ENCODE measurements around the gene PAMR1.

PAMR1 gene

DNA sequence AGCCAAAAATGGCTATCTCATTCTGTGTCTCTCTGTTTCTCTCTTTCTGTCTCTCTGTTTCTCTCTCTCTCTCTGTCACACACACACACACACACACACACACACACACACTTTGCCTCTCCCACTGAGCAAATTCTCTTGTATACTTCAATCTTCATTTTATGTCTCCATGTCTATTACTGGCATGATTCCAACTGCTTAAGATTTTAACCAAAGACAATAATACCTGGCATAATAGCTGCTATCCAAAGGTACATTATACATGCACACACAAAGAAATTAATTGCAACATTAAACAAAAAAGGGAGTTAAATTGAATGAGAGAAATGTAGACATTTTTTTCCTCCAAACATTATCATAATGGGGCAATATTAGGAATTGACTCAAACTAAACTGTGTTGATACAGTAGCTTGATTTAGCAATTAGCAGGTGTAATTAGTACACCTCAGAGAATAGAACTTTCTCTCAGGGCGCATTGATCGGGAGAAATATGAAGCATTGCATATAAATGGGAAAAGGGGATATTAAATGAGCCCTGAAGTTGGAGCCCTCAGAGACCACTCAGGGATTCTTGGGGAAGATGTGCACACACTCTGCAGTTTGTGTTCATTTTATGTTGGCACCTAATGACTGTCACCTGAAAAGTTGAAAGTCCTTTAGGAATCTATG lies 88.7 kb downstream of the PAMR1 start:
- H3K4me2 ChIP-seq (ENCODE audit: low read depth, low read length, poor library complexity, severe bottlenecking) = no peak overlapping the region
- TF ChIP-seq EZH2phosphoT487 (IDR thresholded peaks at IDR 0.05; ENCODE audit: borderline replicate concordance) = no peak
- TF ChIP-seq, protein P1, sequence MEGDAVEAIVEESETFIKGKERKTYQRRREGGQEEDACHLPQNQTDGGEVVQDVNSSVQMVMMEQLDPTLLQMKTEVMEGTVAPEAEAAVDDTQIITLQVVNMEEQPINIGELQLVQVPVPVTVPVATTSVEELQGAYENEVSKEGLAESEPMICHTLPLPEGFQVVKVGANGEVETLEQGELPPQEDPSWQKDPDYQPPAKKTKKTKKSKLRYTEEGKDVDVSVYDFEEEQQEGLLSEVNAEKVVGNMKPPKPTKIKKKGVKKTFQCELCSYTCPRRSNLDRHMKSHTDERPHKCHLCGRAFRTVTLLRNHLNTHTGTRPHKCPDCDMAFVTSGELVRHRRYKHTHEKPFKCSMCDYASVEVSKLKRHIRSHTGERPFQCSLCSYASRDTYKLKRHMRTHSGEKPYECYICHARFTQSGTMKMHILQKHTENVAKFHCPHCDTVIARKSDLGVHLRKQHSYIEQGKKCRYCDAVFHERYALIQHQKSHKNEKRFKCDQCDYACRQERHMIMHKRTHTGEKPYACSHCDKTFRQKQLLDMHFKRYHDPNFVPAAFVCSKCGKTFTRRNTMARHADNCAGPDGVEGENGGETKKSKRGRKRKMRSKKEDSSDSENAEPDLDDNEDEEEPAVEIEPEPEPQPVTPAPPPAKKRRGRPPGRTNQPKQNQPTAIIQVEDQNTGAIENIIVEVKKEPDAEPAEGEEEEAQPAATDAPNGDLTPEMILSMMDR (conservative IDR thresholded peaks at IDR 0.05; ENCODE audit: low read length) = no peak
- H3K9ac ChIP-seq (ENCODE audit: low read depth, low read length, poor library complexity, severe bottlenecking) = no peak overlapping the region
- H3K4me1 ChIP-seq (ENCODE audit: insufficient read depth, low read length, poor library complexity, severe bottlenecking) = no peaks in the 10 kb centered on the region
- H2AFZ ChIP-seq (ENCODE audit: low read length) = no peak overlapping the region
- H3K27me3 ChIP-seq (ENCODE audit: insufficient read depth, low read length, poor library complexity, severe bottlenecking) = peaks cover 20% of the 10 kb centered on the region
- H3K4me3 ChIP-seq (ENCODE audit: low read length, poor library complexity, severe bottlenecking) = no peak overlapping the region
- H3K9me2 ChIP-seq (replicated peaks; ENCODE audit: low read depth, low read length) = no peaks in the 10 kb centered on the region
- H3K79me2 ChIP-seq (ENCODE audit: insufficient read depth, low read length) = no peaks in the 10 kb centered on the region
- H3K36me3 ChIP-seq (ENCODE audit: insufficient read depth, low read length) = no peaks in the 10 kb centered on the region
- H3K9me3 ChIP-seq (ENCODE audit: insufficient read depth, low read depth, low read length) = no peaks in the 10 kb centered on the region
- H4K20me1 ChIP-seq (ENCODE audit: insufficient read depth, low read length, poor library complexity, severe bottlenecking) = no peaks in the 10 kb centered on the region
- no peaks in the 10 kb centered on the region for H3F3A ChIP-seq (ENCODE audit: low read depth)

DNA sequence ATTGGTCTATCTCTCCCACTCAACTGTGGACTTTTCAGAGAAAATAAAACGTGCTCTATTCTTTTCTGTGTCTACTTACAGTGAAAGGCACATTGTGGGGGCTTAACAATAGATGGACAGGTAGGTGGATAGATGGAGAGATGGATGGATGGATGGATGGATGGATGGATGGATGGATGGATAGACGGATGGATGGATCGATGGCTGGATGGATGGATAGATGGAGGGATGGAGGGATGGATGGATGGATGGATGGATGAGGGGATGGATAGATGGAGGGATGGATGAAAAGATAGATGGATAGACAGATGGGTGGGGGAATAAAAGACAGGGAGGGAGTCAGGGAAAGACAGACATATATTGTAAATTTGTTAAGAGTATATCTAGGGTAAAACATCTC lies 91.8 kb downstream of the PAMR1 start:
- Histone ChIP-seq H4K20me1 (ENCODE audit: insufficient read depth, low read length, poor library complexity, severe bottlenecking) (no peaks in the 10 kb centered on the region), H3K9me2 (replicated peaks; ENCODE audit: low read depth, low read length) (no peaks in the 10 kb centered on the region), H3F3A (ENCODE audit: low read depth) (no peaks in the 10 kb centered on the region), H3K4me1 (ENCODE audit: insufficient read depth, low read length, poor library complexity, severe bottlenecking) (no peaks in the 10 kb centered on the region), H3K4me2 (ENCODE audit: low read depth, low read length, poor library complexity, severe bottlenecking) (no peak overlapping the region), H3K9ac (ENCODE audit: low read depth, low read length, poor library complexity, severe bottlenecking) (no peak overlapping the region), H3K9me3 (ENCODE audit: insufficient read depth, low read depth, low read length) (no peaks in the 10 kb centered on the region), H2AFZ (ENCODE audit: low read length) (no peak overlapping the region), H3K79me2 (ENCODE audit: insufficient read depth, low read length) (no peaks in the 10 kb centered on the region), H3K4me3 (ENCODE audit: low read length, poor library complexity, severe bottlenecking) (no peak overlapping the region), H3K36me3 (ENCODE audit: insufficient read depth, low read length) (no peaks in the 10 kb centered on the region), H3K27me3 (ENCODE audit: insufficient read depth, low read length, poor library complexity, severe bottlenecking) (peaks cover 10% of the 10 kb centered on the region)
- TF ChIP-seq, protein P1 (conservative IDR thresholded peaks at IDR 0.05; ENCODE audit: low read length) = no peak
- no peak for TF ChIP-seq EZH2phosphoT487 (IDR thresholded peaks at IDR 0.05; ENCODE audit: borderline replicate concordance)

DNA sequence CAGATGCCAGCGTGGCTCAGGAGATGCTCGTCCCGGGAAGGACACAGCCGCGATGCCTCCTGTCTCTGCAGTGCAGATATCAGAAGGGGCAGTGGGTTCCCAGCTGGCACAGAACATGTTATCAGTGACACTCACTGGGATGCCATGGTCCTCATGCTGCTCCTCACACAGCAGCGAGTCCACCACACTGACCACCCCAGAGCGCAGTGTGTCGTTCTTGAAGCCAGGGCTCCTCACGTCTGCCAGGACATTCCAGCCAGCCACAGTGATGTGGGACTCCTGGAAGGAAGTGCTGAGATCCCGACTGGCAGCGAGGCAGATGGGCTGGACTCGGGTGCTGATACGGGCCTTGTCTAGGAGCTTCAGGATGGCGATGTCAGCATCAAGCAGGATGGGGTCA lies 93.0 kb downstream of the PAMR1 start:
- TF ChIP-seq, protein P1 (conservative IDR thresholded peaks at IDR 0.05; ENCODE audit: low read length) = no peak
- Histone ChIP-seq H2AFZ (ENCODE audit: low read length) (no peak overlapping the region), H3K36me3 (ENCODE audit: insufficient read depth, low read length) (no peaks in the 10 kb centered on the region), H3K9ac (ENCODE audit: low read depth, low read length, poor library complexity, severe bottlenecking) (no peak overlapping the region), H3K9me2 (replicated peaks; ENCODE audit: low read depth, low read length) (no peaks in the 10 kb centered on the region), H3K9me3 (ENCODE audit: insufficient read depth, low read depth, low read length) (no peaks in the 10 kb centered on the region), H4K20me1 (ENCODE audit: insufficient read depth, low read length, poor library complexity, severe bottlenecking) (no peaks in the 10 kb centered on the region), H3K79me2 (ENCODE audit: insufficient read depth, low read length) (no peaks in the 10 kb centered on the region), H3K4me2 (ENCODE audit: low read depth, low read length, poor library complexity, severe bottlenecking) (no peak overlapping the region), H3K4me1 (ENCODE audit: insufficient read depth, low read length, poor library complexity, severe bottlenecking) (no peaks in the 10 kb centered on the region), H3K4me3 (ENCODE audit: low read length, poor library complexity, severe bottlenecking) (no peak overlapping the region), H3F3A (ENCODE audit: low read depth) (no peaks in the 10 kb centered on the region), H3K27me3 (ENCODE audit: insufficient read depth, low read length, poor library complexity, severe bottlenecking) (no peaks in the 10 kb centered on the region)

Data from Loucy (cell line).